GM06990 (cell line): Measurements from ENCODE around the gene CABLES2.

Experiments used
- DNase-seq: peaks from one replicate; pipeline ENCODE4 v3.0.0-alpha.2; 2011; ENCODE audit not compliant: insufficient read length; ENCODE audit errors: extremely low read depth
- H3K27me3 ChIP-seq: replicated peaks from 2 replicates; pipeline ENCODE4 v1.6.0; 2011; ENCODE audit warnings: low read length; ENCODE audit not compliant: control insufficient read depth, insufficient read depth
- H3K36me3 ChIP-seq: 2 replicates; pipeline ENCODE4 v1.5.1; 2011; ENCODE audit warnings: low read length; ENCODE audit not compliant: control insufficient read depth, insufficient read depth
- H3K4me3 ChIP-seq: replicated peaks from 2 replicates; pipeline ENCODE4 v1.5.1; 2011; ENCODE audit warnings: low read depth, mild to moderate bottlenecking, control low read depth, low read length
- TF ChIP-seq, protein P1 (sequence below): IDR thresholded peaks from 2 replicates; pipeline ENCODE4 v1.5.1; 2011; ENCODE audit warnings: low read length, control low read depth, mild to moderate bottlenecking, inconsistent platforms; ENCODE audit not compliant: insufficient read depth, poor library complexity, severe bottlenecking

The CABLES2 gene

GRCh38 chr20:62372042-62372993 lies 34.8 kb downstream of the CABLES2 start:
- Histone ChIP-seq H3K4me3 (no peak overlapping the region), H3K36me3 (no peaks in the 10 kb centered on the region; the same call in 1 of the 2 replicates), H3K27me3 (peaks cover 1% of the 10 kb centered on the region)
- TF ChIP-seq, protein P1, sequence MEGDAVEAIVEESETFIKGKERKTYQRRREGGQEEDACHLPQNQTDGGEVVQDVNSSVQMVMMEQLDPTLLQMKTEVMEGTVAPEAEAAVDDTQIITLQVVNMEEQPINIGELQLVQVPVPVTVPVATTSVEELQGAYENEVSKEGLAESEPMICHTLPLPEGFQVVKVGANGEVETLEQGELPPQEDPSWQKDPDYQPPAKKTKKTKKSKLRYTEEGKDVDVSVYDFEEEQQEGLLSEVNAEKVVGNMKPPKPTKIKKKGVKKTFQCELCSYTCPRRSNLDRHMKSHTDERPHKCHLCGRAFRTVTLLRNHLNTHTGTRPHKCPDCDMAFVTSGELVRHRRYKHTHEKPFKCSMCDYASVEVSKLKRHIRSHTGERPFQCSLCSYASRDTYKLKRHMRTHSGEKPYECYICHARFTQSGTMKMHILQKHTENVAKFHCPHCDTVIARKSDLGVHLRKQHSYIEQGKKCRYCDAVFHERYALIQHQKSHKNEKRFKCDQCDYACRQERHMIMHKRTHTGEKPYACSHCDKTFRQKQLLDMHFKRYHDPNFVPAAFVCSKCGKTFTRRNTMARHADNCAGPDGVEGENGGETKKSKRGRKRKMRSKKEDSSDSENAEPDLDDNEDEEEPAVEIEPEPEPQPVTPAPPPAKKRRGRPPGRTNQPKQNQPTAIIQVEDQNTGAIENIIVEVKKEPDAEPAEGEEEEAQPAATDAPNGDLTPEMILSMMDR, result no peak
- no peak for DNase-seq

DNA sequence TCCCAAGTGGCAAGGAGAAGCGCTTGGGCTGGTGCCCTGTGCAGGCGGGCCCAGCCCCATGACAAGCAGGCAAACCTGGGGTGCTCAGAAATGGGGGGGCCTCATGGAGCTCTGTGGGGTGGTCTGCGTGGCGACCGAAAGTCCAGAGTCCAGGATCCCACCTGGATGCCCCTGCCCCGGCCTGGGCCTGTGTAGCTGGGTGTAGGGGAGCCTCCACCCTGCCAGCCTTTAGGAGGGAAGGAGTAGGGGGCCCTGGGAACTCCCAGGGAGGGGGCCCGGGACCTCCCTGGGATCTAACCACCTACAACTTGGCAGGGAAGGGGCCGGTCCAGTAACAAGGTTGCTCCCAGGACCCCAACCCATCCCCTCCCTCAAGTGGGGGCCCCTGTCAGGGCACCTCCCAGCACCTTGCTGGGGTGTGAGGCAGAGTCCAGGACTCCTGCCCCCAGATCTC lies 35.5 kb downstream of the CABLES2 start:
- no peak for DNase-seq
- peaks cover 1% of the 10 kb centered on the region for H3K27me3 ChIP-seq
- TF ChIP-seq, protein P1, result no peak
- no peak overlapping the region for H3K4me3 ChIP-seq
- H3K36me3 ChIP-seq, result no peaks in the 10 kb centered on the region

GRCh38 chr20:62370807-62371587 lies 36.1 kb downstream of the CABLES2 start:
- DNase-seq, result no peak
- Histone ChIP-seq H3K4me3 (no peak overlapping the region), H3K36me3 (no peaks in the 10 kb centered on the region), H3K27me3 (peaks cover 1% of the 10 kb centered on the region)
- TF ChIP-seq, protein P1, result no peak

- H3K36me3 ChIP-seq, result no peaks in the 10 kb centered on the region
- TF ChIP-seq, protein P1, result no peak
- no peak overlapping the region for H3K4me3 ChIP-seq
- H3K27me3 ChIP-seq, result peaks cover 1% of the 10 kb centered on the region
- no peak for DNase-seq
Observed at GRCh38 chr20:62370115-62370806, 36.8 kb downstream of the CABLES2 start.

GRCh38 chr20:62369815-62370114 lies 37.3 kb downstream of the CABLES2 start:
- TF ChIP-seq, protein P1, result no peak
- peaks cover 1% of the 10 kb centered on the region for H3K27me3 ChIP-seq
- H3K4me3 ChIP-seq, result no peak overlapping the region
- no peaks in the 10 kb centered on the region for H3K36me3 ChIP-seq
- no peak for DNase-seq
